SJSA1 (cell line): ENCODE measurements around the gene DDX50. TPM values are rescaled to one million over a fixed set of nuclear protein-coding genes. Genes with fewer than 3 reads are reported as not detected.
"Not testable (repeated sequence)": the region's sequence is repeated elsewhere in the genome, so short reads cannot be mapped to it uniquely, and the experiment has no call there.

Experiments used
- DNase-seq, 2 experiments: peaks; one replicate each; pipeline ENCODE4 v3.0.0-alpha.2; 2015 to 2020; ENCODE audit warnings: low spot score in 2 of 2, low read depth in 1 of 2
- H3K27ac ChIP-seq: fragments of 250-450 bp; sonication (Bioruptor Pico); 2 replicates; pipeline ENCODE4 v1.5.1; 2020; ENCODE audit warnings: mild to moderate bottlenecking, moderate library complexity
- H3K27me3 ChIP-seq: fragments of 250-450 bp; sonication (Bioruptor Pico); replicated peaks from 2 replicates; pipeline ENCODE4 v1.5.1; 2020; ENCODE audit warnings: mild to moderate bottlenecking, moderate library complexity
- H3K36me3 ChIP-seq: fragments of 250-450 bp; sonication (Bioruptor Pico); 2 replicates; pipeline ENCODE4 v1.5.1; 2020; ENCODE audit warnings: mild to moderate bottlenecking
- H3K4me1 ChIP-seq: fragments of 250-450 bp; sonication (Bioruptor Pico); replicated peaks from 2 replicates; pipeline ENCODE4 v1.6.1; 2021; ENCODE audit warnings: mild to moderate bottlenecking
- H3K4me3 ChIP-seq: fragments of 250-450 bp; sonication (Bioruptor Pico); 2 replicates; pipeline ENCODE4 v1.5.1; 2020; ENCODE audit warnings: mild to moderate bottlenecking
- H3K9me3 ChIP-seq: fragments of 250-450 bp; sonication (Bioruptor Pico); replicated peaks from 2 replicates; pipeline ENCODE4 v1.5.1; 2020; ENCODE audit warnings: mild to moderate bottlenecking
- total RNA-seq: library from RNA; depleted of rRNA; stranded (reverse); fragments of >200 nt; shearing (Covaris generic); gene quantifications from 2 replicates; pipeline ENCODE4 v1.2.3, GENCODE V29; 2014

Gene DDX50
- total RNA-seq, 1 experiment from 2014 or later = 61.6 TPM

DNA sequence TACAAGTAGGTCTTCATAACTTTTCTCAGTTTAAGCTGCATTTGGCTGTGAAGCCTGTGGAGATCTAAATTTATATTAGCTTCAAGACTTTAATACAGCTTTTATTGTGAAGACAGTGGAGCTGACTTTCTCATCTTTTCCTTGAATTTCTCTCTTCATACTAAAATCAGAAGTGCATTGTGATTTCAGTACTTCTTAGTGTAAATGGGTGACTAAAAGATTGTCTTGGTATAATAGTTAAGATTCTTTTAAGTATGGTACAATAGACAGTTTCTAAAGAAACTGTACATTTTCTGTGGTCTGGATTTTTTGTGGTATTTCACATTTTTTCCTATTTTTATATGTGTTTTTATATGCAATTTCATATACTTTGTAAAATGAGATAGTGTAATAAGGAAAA, 33.9 kb downstream of the DDX50 start:
- H3K4me1 ChIP-seq = no peaks in the 10 kb centered on the region
- H3K27ac ChIP-seq = no peak overlapping the region
- no peak for DNase-seq
- no peaks in the 10 kb centered on the region for H3K27me3 ChIP-seq
- peaks cover 72% of the 10 kb centered on the region for H3K36me3 ChIP-seq
- H3K9me3 ChIP-seq = no peaks in the 10 kb centered on the region
- no peak overlapping the region for H3K4me3 ChIP-seq

DNA sequence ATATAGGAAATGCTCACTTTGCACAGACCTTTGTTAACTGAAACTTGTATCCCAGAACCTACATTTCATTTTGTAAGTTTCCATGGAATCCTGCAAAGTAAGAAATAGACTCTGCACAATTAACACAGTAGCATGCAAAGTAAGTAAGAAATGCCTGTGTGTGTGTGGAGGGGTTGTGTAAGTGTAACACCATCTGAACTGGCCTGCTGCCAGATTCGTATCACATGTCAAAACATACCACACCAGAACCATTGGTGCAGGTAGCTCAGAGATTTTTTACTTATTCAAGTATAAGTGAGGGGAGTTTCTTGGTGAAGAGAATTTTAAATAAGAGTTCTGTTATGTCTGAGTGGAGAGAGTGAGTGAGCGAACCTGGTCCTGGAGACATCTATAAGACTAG, 37.0 kb downstream of the DDX50 start:
- DNase-seq = no peak
- H3K36me3 ChIP-seq = peaks cover 70% of the 10 kb centered on the region

DNA sequence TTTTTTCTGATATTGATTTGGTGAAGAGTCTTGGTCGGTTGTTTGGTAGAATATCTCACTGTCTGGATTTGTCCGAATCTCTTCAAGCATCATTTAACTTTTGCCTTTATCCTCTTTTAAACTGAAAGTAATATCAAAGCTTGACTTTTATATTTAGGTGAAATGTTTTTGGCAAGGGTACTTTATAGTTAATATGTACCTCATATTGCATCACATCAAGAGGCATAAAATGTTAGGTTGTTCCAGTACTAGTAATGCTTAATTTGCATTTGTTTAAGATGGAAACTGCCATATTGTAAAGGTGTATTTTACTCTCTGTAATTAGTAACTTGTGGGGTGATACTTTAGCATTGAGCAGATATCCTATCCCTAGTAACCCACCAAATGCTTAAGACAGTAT, 37.8 kb downstream of the DDX50 start:
- H3K36me3 ChIP-seq = peaks cover 73% of the 10 kb centered on the region
- H3K9me3 ChIP-seq = no peaks in the 10 kb centered on the region
- H3K27me3 ChIP-seq = no peaks in the 10 kb centered on the region
- H3K4me3 ChIP-seq = no peak overlapping the region
- no peak for DNase-seq
- H3K27ac ChIP-seq = no peak overlapping the region
- H3K4me1 ChIP-seq = no peaks in the 10 kb centered on the region

More for the DNA sequence above, 37.0 kb downstream of the DDX50 start:
- Histone ChIP-seq H3K4me3 (no peak overlapping the region), H3K4me1 (no peaks in the 10 kb centered on the region), H3K27me3 (no peaks in the 10 kb centered on the region), H3K9me3 (no peaks in the 10 kb centered on the region), H3K27ac (no peak overlapping the region)

DNA sequence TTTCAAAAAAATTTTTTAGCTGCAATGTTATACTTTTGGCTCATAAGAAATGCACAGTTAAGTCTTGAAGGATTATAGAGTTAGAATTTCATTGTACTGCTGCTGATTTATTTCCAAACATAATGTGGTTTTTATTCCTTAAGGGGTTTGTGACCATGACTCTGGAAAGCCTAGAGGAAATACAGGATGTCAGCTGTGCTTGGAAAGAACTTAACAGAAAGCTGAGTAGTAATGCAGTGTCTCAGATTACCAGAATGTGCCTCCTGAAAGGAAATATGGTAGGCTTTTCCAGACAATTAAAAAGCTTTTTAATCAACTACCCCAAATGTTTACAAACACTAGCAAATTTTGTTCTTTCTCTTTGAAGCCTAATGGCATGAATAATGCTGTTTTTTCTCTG, 39.8 kb downstream of the DDX50 start:
- peaks cover 70% of the 10 kb centered on the region for H3K36me3 ChIP-seq
- not testable (repeated sequence) for DNase-seq, H3K9me3 ChIP-seq

DNA sequence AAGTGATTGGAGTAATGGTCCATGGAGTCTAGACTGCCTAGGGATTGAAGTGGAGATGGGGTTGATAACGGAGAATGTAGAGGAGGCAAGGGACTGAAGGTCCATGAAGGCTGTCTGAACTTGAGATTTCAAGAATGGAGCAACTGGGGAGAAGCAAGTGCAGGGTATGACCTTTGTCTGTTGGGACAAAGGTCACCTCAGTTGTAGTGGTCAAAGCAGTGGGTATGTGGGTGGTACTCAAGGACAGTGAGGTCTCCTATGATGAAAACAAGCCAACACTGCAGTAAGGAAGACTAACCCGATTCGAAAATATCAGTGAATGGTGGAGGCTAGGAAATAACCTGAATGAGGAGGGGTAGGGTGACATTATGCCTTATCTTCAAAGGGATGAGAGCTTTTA, 49.5 kb downstream of the DDX50 start:
- no peaks in the 10 kb centered on the region for H3K4me1 ChIP-seq
- no peak overlapping the region for H3K4me3 ChIP-seq
- peaks cover 40% of the 10 kb centered on the region for H3K36me3 ChIP-seq
- H3K9me3 ChIP-seq = no peaks in the 10 kb centered on the region
- DNase-seq = no peak
- no peak overlapping the region for H3K27ac ChIP-seq
- H3K27me3 ChIP-seq = no peaks in the 10 kb centered on the region

More for the DNA sequence above, 39.8 kb downstream of the DDX50 start:
- not testable (repeated sequence) for H3K27me3 ChIP-seq, H3K4me3 ChIP-seq, H3K27ac ChIP-seq, H3K4me1 ChIP-seq

DNA sequence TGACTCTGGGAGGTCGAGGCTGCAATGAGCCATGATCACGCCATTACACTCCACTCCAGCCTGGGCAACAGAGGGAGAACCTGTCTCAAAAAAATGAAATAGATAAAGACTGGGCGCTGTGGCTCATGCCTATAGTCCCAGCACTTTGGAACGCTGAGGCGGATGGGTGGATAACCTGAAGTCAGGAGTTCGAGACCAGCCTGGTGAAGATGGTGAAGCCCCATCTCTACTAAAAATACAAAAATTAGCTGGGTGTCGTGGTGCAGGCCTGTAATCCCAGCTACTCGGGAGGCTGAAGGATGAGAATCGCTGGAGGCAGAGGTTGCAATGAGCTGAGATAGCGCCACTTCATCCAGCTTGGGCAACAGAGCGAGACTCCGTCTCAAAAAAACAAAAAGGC, 53.8 kb downstream of the DDX50 start:
- Histone ChIP-seq H3K36me3 (peaks cover 46% of the 10 kb centered on the region), H3K27ac (no peak overlapping the region), H3K9me3 (no peaks in the 10 kb centered on the region)

DNA sequence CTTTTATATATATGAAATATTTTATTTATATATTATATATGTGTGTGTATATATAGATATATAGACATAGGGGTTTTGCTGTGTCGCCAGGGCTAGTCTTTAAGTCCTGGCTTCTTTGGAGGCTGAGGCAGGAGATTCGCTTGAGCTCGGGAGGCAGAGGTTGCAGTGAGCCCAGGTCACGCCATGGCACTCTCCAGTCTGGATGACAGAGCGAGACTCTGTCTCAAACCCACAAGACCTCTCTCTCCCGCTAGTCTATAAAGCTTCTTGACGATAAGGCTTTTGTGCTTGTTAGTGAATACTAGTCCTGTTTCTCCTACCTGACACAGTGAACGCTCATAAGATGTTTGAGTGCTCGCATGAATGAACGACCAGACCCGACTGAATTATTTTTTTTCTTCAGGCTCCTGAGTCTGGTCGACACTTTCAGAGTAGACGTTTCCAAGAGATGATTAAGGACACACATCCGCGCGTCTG, 54.3 kb downstream of the DDX50 start:
- DNase-seq = no peak
- Histone ChIP-seq H3K4me1 (peaks cover 9% of the 10 kb centered on the region; the same call in 1 of the 2 replicates), H3K27me3 (no peaks in the 10 kb centered on the region), H3K36me3 (peaks cover 46% of the 10 kb centered on the region), H3K27ac (peak overlapping the region; percentile 76), H3K4me3 (peak overlapping the region; percentile 84), H3K9me3 (no peaks in the 10 kb centered on the region)

More for the DNA sequence above, 53.8 kb downstream of the DDX50 start:
- H3K4me1 ChIP-seq = peaks cover 9% of the 10 kb centered on the region; the same call in 1 of the 2 replicates
- DNase-seq = no peak
- H3K4me3 ChIP-seq = no peak overlapping the region
- H3K27me3 ChIP-seq = no peaks in the 10 kb centered on the region

DNA sequence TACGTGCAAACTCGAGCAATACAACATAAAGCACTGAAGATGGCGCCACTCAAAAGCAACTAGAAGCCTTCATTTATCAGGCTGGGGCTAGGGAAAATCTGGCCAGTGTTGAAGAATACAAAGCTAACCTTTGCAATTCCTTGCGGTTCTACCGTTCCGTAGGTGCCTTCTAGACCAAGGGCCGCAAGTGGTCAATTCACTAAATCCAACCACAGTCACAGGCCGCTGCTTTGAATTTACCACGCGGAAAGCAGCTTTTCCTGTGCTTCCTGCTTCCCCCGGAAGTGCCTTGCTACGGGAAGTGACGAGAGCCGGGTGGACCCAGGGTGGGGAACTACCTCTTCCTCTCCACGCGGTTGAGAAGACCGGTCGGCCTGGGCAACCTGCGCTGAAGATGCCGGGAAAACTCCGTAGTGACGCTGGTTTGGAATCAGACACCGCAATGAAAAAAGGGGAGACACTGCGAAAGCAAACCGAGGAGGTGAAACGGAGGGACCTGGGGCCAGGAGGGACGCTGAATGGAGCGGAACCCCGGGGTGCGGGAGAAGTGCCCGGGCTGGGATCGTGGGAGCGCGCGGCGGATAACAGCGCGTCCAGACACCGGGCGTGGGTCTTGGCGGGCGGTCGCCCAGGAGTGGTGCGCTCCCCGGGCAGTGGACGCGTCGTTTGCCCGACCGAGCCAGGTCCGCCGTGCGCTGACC, 54.9 kb downstream of the DDX50 start, which contains the start of gene DDX21:
Gene DDX21, plus strand, starts transcription at position 339 of the 701 bp plus-strand sequence. Its CDS starts 56 bp downstream, at position 395.
- Histone ChIP-seq H3K4me3 (peak within 1 kb of the TSS; percentile 84), H3K9me3 (no peaks in the 10 kb centered on the region), H3K27ac (peak within 1 kb of the TSS; percentile 76), H3K36me3 (peaks cover 48% of the 10 kb centered on the region), H3K4me1 (peaks cover 9% of the 10 kb centered on the region; the same call in 1 of the 2 replicates), H3K27me3 (no peaks in the 10 kb centered on the region)
- DNase-seq = peak; percentile 93

DNA sequence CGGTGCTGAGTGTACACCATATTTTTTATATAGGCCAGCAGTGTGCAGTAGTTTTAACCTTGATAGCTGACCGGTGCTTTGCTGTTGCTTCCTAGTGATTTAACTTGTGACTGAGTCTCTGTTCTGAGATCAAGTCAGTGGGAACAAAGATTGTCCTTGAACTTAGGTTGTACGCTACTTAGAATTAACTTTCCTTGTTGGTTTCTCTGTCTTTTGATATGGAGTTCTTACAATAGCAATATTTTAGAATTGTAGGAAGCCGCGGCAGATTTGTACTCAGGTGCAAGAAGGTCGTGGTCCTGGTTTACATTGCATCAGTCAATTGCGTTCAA, 56.1 kb downstream of the DDX50 start:
- no peaks in the 10 kb centered on the region for H3K27me3 ChIP-seq
- DNase-seq = no peak
- peaks cover 59% of the 10 kb centered on the region for H3K36me3 ChIP-seq
- H3K27ac ChIP-seq = peak overlapping the region; percentile 76
- peaks cover 9% of the 10 kb centered on the region; the same call in 1 of the 2 replicates for H3K4me1 ChIP-seq
- peak overlapping the region; percentile 84 for H3K4me3 ChIP-seq
- no peaks in the 10 kb centered on the region for H3K9me3 ChIP-seq

DNA sequence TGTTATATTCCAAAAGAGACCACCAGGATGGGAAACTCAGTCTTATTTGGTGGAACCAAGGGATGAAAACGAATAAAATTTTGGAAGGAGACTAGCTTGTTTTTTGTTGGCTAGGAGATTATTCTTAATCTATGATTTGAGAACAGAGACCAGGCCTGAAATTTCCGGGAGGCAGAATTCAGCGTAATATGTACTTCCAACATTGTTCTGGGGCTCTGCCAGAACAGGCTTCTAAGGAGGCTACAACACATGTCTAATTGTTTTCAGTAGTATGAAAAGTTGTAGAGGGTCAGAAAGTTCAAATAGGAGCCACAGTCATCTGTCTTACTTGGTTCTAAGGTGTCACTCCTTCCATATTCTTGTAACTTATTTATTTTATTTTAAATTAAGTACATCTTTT, 56.5 kb downstream of the DDX50 start:
- no peak for DNase-seq
- H3K4me1 ChIP-seq = peaks cover 9% of the 10 kb centered on the region; the same call in 1 of the 2 replicates
- H3K27ac ChIP-seq = no peak overlapping the region
- H3K36me3 ChIP-seq = peaks cover 63% of the 10 kb centered on the region
- no peaks in the 10 kb centered on the region for H3K9me3 ChIP-seq
- peak overlapping the region; percentile 84 for H3K4me3 ChIP-seq
- H3K27me3 ChIP-seq = no peaks in the 10 kb centered on the region

DNA sequence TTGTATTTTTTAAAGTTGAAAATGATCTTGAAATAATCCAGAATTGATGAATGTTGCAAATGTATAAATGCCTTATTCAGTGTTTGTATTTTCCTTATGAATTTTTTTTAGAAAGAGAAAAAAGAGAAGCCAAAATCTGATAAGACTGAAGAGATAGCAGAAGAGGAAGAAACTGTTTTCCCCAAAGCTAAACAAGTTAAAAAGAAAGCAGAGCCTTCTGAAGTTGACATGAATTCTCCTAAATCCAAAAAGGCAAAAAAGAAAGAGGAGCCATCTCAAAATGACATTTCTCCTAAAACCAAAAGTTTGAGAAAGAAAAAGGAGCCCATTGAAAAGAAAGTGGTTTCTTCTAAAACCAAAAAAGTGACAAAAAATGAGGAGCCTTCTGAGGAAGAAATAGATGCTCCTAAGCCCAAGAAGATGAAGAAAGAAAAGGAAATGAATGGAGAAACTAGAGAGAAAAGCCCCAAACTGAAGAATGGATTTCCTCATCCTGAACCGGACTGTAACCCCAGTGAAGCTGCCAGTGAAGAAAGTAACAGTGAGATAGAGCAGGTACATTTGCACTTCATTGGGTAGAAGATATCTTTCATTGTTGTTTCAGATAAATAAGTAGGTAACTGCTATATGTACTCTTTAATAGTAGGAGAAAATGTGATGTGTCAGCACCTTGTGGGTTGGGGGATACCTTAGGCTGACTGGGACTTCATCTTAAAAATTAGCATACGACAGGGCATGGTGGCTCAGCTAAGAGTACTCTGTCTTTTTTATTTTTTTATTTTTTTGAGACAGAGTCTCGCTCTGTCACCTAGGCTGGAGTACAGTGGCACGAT, 58.8 kb downstream of the DDX50 start:
- no peak overlapping the region for H3K27ac ChIP-seq
- no peak for DNase-seq
- peaks cover 83% of the 10 kb centered on the region for H3K36me3 ChIP-seq
- no peaks in the 10 kb centered on the region for H3K9me3 ChIP-seq
- H3K4me1 ChIP-seq = peaks cover 9% of the 10 kb centered on the region; the same call in 1 of the 2 replicates
- no peak overlapping the region for H3K4me3 ChIP-seq
- no peaks in the 10 kb centered on the region for H3K27me3 ChIP-seq

DNA sequence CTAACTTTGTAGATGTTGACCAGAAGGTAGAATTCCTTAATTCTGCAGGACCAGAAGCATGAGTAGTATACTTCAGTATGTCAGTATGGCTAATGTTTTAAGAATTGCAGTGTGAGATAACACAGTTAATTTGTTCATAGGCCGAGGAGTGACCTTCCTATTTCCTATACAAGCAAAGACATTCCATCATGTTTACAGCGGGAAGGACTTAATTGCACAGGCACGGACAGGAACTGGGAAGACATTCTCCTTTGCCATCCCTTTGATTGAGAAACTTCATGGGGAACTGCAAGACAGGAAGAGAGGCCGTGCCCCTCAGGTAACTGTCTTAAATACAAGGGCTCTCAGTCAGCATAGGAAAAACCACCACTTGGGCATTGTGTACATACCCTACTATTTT, 62.0 kb downstream of the DDX50 start:
- Histone ChIP-seq H3K27ac (no peak overlapping the region), H3K36me3 (peaks cover 98% of the 10 kb centered on the region), H3K4me3 (no peak overlapping the region)

DNA sequence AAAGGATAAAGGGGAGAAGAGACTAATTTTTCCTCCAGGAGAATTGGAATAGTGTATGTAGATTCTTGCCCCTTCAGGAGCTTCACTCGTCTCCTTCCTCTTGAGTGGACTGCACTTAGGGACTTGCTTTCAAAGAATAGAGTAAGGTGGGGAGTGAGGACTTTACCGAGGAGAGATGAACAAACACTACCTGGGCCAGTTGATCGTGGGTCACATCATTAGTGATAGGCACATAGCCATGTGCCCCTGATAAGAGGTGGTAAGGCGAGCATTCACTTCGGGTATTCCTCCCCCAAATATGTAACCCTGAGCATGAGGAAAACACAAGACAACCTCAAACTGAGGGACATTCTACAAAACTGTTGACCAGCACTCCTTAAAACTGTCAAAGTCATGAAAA, 72.9 kb downstream of the DDX50 start:
- Histone ChIP-seq H3K4me3 (no peak overlapping the region), H3K9me3 (no peaks in the 10 kb centered on the region), H3K27me3 (no peaks in the 10 kb centered on the region), H3K4me1 (no peaks in the 10 kb centered on the region), H3K27ac (no peak overlapping the region), H3K36me3 (peaks cover 100% of the 10 kb centered on the region)
- no peak for DNase-seq

More for the DNA sequence above, 62.0 kb downstream of the DDX50 start:
- no peaks in the 10 kb centered on the region for H3K27me3 ChIP-seq
- no peaks in the 10 kb centered on the region for H3K4me1 ChIP-seq
- no peaks in the 10 kb centered on the region for H3K9me3 ChIP-seq
- no peak for DNase-seq

DNA sequence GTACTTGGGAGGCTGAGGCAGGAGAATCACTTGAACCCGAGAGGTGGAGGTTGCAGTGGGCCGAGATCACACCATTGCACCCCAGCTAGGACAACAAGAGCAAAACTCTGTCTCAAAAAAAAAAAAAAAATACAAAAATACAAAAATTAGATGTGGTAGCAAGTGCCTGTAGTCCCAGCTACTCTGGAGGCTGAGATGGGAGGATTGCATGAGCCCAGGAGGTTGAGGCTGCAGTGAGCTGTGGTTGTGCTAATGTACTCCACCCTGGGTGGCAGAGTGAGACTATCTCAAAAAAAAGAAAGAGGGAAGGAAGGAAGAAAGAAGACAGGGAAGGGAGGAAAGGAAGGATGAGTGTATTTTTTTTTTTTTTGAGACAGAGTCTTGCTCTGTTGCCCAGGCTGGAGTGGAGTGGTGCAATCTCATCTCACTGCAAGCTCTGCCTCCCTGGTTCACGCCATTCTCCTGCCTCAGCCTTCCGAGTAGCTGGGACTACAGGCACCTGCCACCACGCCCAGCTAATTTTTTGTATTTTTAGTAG, 74.9 kb downstream of the DDX50 start:
- not testable (repeated sequence) for H3K27me3 ChIP-seq, H3K4me3 ChIP-seq, DNase-seq, H3K27ac ChIP-seq, H3K9me3 ChIP-seq, H3K4me1 ChIP-seq
- peaks cover 99% of the 10 kb centered on the region for H3K36me3 ChIP-seq
